CD4-positive, alpha-beta memory T cell (primary cell): Measurements from ENCODE around the gene SORCS3. TPM values are rescaled to one million over a fixed set of nuclear protein-coding genes. Genes with fewer than 3 reads are reported as not detected.

Experiments used
- CTCF ChIA-PET: fragments of 350-600 bp; sonication (Branson Sonifier 250); formaldehyde crosslinking; loops from one replicate; lab custom pipeline; 2021; ENCODE audit warnings: inconsistent platforms; ENCODE audit not compliant: partially characterized antibody; lab: Charles Lee
- POLR2A ChIA-PET: fragments of 350-600 bp; sonication (Branson Sonifier 250); formaldehyde crosslinking; loops from one replicate; lab custom pipeline; 2021; ENCODE audit not compliant: partially characterized antibody; lab: Charles Lee
- DNase-seq, 5 donors: peaks; one replicate each; pipeline versions ENCODE4 v3.0.0 to v3.0.0-alpha.2; 2020 to 2022; ENCODE audit warnings: mixed read lengths in 1 of 5
- H3K27ac ChIP-seq: one replicate; pipeline ENCODE4 v1.7.0; 2013; ENCODE audit warnings: low read depth, low read length
- H3K27me3 ChIP-seq: 2 replicates; pipeline ENCODE4 v1.7.0; 2013; ENCODE audit warnings: mild to moderate bottlenecking, low read length, moderate library complexity; ENCODE audit not compliant: insufficient read depth
- H3K36me3 ChIP-seq: 2 replicates; pipeline ENCODE4 v1.7.0; 2013; ENCODE audit warnings: mild to moderate bottlenecking, low read length, moderate library complexity; ENCODE audit not compliant: insufficient read depth
- H3K4me1 ChIP-seq: 2 replicates; pipeline ENCODE4 v1.7.0; 2013; ENCODE audit warnings: mild to moderate bottlenecking, low read length, moderate library complexity; ENCODE audit not compliant: insufficient read depth
- H3K4me3 ChIP-seq, 2 donors: one replicate each; pipeline ENCODE4 v1.7.0; 2013; ENCODE audit warnings: low read length in 2 of 2, mild to moderate bottlenecking in 1 of 2
- H3K9me3 ChIP-seq, 2 donors: one replicate each; pipeline ENCODE4 v1.7.0; 2013; ENCODE audit warnings: low read length in 2 of 2, control low read depth in 1 of 2; ENCODE audit not compliant: control insufficient read depth in 1 of 2
- H3K27ac Mint-ChIP-seq, 7 donors: one replicate each; pipeline ENCODE4 v1.8.0; 2020 to 2021; ENCODE audit warnings: mixed read lengths in 7 of 7, mild to moderate bottlenecking in 6 of 7, inconsistent platforms in 3 of 7, moderate library complexity in 3 of 7
- H3K27me3 Mint-ChIP-seq, 2 donors: one replicate each; pipeline ENCODE4 v1.8.0; 2020 to 2021; ENCODE audit warnings: mixed read lengths in 2 of 2
- H3K36me3 Mint-ChIP-seq, 2 donors: one replicate each; pipeline ENCODE4 v1.8.0; 2020 to 2021; ENCODE audit warnings: mixed read lengths in 2 of 2, inconsistent platforms in 1 of 2, mild to moderate bottlenecking in 1 of 2
- H3K4me1 Mint-ChIP-seq, 4 donors: one replicate each; pipeline ENCODE4 v1.8.0; 2020 to 2021; ENCODE audit warnings: mixed read lengths in 4 of 4, mild to moderate bottlenecking in 1 of 4
- H3K4me3 Mint-ChIP-seq, 8 donors: one replicate each; pipeline ENCODE4 v1.8.0; 2020 to 2021; ENCODE audit warnings: mixed read lengths in 8 of 8, mild to moderate bottlenecking in 7 of 8, moderate library complexity in 6 of 8, inconsistent platforms in 3 of 8
- H3K9me3 Mint-ChIP-seq, 8 donors: one replicate each; pipeline ENCODE4 v1.8.0; 2020 to 2021; ENCODE audit warnings: mixed read lengths in 8 of 8, mild to moderate bottlenecking in 5 of 8, inconsistent platforms in 3 of 8, moderate library complexity in 1 of 8
- intact Hi-C: fragments of 100-400 bp; cut with micrococcal nuclease; formaldehyde crosslinking; loops from one replicate; pipeline ENCODE4 v1.15.1; 2023
- polyA plus RNA-seq, 2 donors: library from polyadenylated mRNA; unstranded; fragments of 300-500 nt; fragmentation: Illumina TruSeq; gene quantifications; one replicate each; pipeline ENCODE4 v1.2.3, GENCODE V29; 2021
- total RNA-seq, 2 experiments: library from RNA; stranded (reverse); gene quantifications; one replicate each; pipeline ENCODE4 v1.2.3, GENCODE V29; 2021

Gene SORCS3
- total and polyA plus RNA-seq, 4 experiments from 2014 or later = 0.06 to 0.21 TPM; not detected in 2

DNA sequence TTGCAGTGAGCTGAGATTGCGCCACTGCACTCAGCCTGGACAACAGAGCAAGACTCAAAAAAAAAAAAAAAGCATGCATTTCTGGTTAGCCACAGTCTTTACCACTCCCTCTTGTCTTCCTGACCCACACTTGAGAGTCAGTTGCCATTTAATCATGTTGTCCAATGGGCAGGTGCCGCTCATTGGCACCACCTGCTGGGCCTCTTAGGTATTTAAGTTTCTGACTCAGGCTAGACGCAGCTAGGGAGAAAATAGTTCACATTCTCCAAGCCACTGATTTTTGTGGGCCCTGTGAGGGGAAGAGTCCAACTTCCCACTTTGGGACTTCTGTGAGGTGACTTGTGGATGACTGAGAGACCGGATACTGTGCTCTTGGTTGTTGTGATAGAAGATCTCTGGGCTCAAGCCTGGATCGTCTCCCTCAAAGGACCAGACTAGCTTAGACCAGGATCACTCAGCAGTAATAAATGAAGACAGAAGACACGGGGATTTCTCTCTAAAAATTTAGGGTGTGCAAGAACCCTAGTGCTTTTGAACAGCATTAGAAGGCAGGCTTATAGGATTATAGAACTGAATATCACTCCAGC lies 26.8 kb upstream of the SORCS3 start:
- intact Hi-C loops = loop anchor here (2.0 kb wide), 1 partner anchor 34 kb away; no protein-coding TSS in a partner anchor
- Mint-ChIP-seq H3K36me3 (no peaks in the 10 kb centered on the region), H3K9me3 (peaks cover 0 to 10% (median 5%) of the 10 kb centered on the region in 8 donors), H3K4me3 (peak overlapping the region in 1 of 8 donors; percentile 42), H3K27ac (no peak overlapping the region), H3K4me1 (no peaks in the 10 kb centered on the region), H3K27me3 (peaks cover 8 to 13% of the 10 kb centered on the region in 2 donors)
- peak in 4 of 5 donors; percentile 3 to 10 (median 6) for DNase-seq
- H3K27ac ChIP-seq = no peak overlapping the region
- H3K9me3 ChIP-seq = no peaks in the 10 kb centered on the region
- CTCF ChIA-PET = no interaction called here
- H3K27me3 ChIP-seq = no peaks in the 10 kb centered on the region
- no peaks in the 10 kb centered on the region for H3K36me3 ChIP-seq
- H3K4me3 ChIP-seq = no peak overlapping the region
- no peaks in the 10 kb centered on the region for H3K4me1 ChIP-seq
- POLR2A ChIA-PET = no interaction called here

DNA sequence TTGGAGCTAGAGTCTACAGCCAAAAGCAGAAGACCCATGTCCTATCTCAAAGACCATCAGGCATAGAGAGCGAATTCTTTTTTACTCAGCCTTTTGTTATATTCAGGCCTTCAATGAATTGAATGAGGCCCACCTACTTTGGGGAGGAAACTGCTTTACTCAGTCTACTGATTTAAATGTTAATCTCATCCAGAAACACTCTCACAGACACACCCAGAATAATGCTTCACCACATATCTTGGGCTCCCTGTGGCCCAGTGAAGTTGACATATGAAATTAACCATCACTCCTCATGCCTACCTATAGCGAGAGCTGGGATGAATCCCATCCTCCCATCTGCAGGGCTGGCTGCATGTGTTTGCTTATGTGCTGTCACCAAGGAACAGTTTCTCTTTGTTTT lies 26.0 kb upstream of the SORCS3 start:
- DNase-seq = no peak
- Mint-ChIP-seq H3K27me3 (peaks cover 9 to 13% of the 10 kb centered on the region in 2 donors), H3K36me3 (no peaks in the 10 kb centered on the region), H3K4me3 (no peak overlapping the region), H3K27ac (no peak overlapping the region), H3K4me1 (no peaks in the 10 kb centered on the region), H3K9me3 (peaks cover 0 to 10% (median under 1%) of the 10 kb centered on the region in 8 donors)
- Histone ChIP-seq H3K36me3 (no peaks in the 10 kb centered on the region), H3K9me3 (no peaks in the 10 kb centered on the region), H3K4me3 (no peak overlapping the region), H3K27me3 (no peaks in the 10 kb centered on the region), H3K27ac (no peak overlapping the region), H3K4me1 (no peaks in the 10 kb centered on the region)
- CTCF ChIA-PET = no interaction called here
- intact Hi-C loops = loop anchor here (2.0 kb wide), 1 partner anchor 34 kb away; no protein-coding TSS in a partner anchor
- POLR2A ChIA-PET = no interaction called here

DNA sequence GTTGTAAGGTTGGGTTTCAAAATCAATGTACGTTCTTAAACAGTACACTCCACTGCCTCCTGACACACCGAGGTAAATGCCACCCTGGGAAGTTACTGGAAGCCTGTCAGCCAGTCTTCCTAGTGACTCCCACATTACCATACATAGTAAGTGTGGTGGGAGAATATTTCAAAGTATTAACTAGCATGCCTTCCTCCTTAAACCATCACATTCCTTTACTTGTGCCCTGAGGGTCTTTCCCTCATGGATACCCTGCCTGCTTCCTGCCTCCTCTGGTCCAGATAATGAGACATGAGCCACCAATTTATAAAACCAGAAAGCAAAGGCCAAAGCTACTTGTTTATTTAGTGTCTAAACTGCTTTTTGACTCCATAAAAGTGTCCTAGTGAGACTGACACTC lies 23.3 kb upstream of the SORCS3 start:
- H3K4me3 ChIP-seq = no peak overlapping the region
- CTCF ChIA-PET = no interaction called here
- H3K4me1 ChIP-seq = no peaks in the 10 kb centered on the region
- H3K27ac ChIP-seq = no peak overlapping the region
- H3K27me3 ChIP-seq = no peaks in the 10 kb centered on the region
- H3K9me3 ChIP-seq = no peaks in the 10 kb centered on the region
- Mint-ChIP-seq H3K9me3 (peaks cover 0 to 4% (median 0%) of the 10 kb centered on the region in 8 donors), H3K36me3 (no peaks in the 10 kb centered on the region), H3K4me1 (no peaks in the 10 kb centered on the region), H3K27ac (no peak overlapping the region), H3K27me3 (peaks cover 12 to 16% of the 10 kb centered on the region in 2 donors), H3K4me3 (no peak overlapping the region)
- intact Hi-C loops = no loop called here
- no peaks in the 10 kb centered on the region for H3K36me3 ChIP-seq
- POLR2A ChIA-PET = no interaction called here
- DNase-seq = no peak

DNA sequence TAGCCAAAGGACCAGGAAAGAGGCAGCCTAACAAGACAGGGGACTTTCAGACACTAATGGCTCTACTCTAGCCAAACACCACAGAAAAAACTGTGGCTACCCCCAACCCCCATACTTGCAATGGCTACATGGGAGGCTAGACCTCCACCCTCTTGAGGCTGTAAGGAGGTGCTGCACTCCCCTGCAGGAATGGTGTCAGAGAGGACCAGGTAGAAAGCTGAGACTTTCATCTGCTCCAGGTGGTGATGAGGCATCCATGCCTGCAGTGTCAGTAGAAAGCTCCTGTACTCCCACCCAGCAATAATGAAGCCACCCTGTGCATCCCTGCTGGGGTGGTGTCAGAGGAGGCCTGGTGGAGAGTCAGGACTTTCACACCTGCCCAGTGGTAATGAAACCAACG lies 18.9 kb upstream of the SORCS3 start:
- POLR2A ChIA-PET = no interaction called here
- peaks cover 24% of the 10 kb centered on the region in 2 donors for H3K27me3 Mint-ChIP-seq
- peaks cover 4% of the 10 kb centered on the region for H3K27me3 ChIP-seq
- CTCF ChIA-PET = no interaction called here
- no peak for DNase-seq
- no peak overlapping the region for H3K4me3 ChIP-seq
- H3K27ac ChIP-seq = no peak overlapping the region
- intact Hi-C loops = no loop called here
- H3K9me3 Mint-ChIP-seq = peaks cover 0 to 5% (median 0%) of the 10 kb centered on the region in 8 donors
- no peaks in the 10 kb centered on the region for H3K36me3 ChIP-seq
- no peaks in the 10 kb centered on the region for H3K4me1 Mint-ChIP-seq
- H3K27ac Mint-ChIP-seq = no peak overlapping the region
- H3K36me3 Mint-ChIP-seq = no peaks in the 10 kb centered on the region
- no peak overlapping the region for H3K4me3 Mint-ChIP-seq
- H3K9me3 ChIP-seq = no peaks in the 10 kb centered on the region
- no peaks in the 10 kb centered on the region for H3K4me1 ChIP-seq

DNA sequence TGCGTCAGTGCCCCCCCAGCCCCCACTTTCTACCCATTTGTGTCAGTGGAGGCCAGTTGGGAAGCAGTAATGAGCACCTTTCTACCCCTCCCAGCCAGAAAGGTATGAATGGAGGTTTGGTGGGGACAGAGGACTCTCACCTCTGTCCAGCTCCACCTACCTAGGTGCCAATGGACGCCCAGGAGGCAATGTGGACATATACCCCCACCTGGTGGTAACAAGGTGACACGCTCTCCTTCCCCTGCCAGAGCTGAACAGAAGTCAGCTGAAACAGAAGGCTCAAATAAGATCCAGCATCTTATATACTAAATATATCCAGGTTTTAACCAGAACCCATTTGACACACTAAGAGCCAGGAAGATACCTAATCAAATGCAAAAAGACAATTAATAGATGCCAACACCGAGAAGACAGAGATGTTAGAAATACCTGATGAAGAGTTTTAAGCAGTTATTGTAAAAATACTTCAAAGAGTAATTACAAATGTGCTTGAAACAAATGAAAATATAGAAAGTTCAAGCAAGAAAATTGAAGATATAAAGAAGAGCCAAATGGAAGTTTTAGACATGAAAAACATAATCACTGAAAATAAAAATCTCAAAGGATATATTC lies 18.4 kb upstream of the SORCS3 start:
- intact Hi-C loops = no loop called here
- no peak overlapping the region for H3K4me3 ChIP-seq
- Mint-ChIP-seq H3K4me3 (no peak overlapping the region), H3K4me1 (no peaks in the 10 kb centered on the region), H3K9me3 (peaks cover 0 to 5% (median 0%) of the 10 kb centered on the region in 8 donors), H3K36me3 (no peaks in the 10 kb centered on the region), H3K27ac (no peak overlapping the region), H3K27me3 (peaks cover 22 to 24% of the 10 kb centered on the region in 2 donors)
- CTCF ChIA-PET = no interaction called here
- DNase-seq = peak in 1 of 5 donors; percentile 0
- no peaks in the 10 kb centered on the region for H3K9me3 ChIP-seq
- no peak overlapping the region for H3K27ac ChIP-seq
- no peaks in the 10 kb centered on the region for H3K4me1 ChIP-seq
- H3K27me3 ChIP-seq = peaks cover 4% of the 10 kb centered on the region
- POLR2A ChIA-PET = no interaction called here
- no peaks in the 10 kb centered on the region for H3K36me3 ChIP-seq

DNA sequence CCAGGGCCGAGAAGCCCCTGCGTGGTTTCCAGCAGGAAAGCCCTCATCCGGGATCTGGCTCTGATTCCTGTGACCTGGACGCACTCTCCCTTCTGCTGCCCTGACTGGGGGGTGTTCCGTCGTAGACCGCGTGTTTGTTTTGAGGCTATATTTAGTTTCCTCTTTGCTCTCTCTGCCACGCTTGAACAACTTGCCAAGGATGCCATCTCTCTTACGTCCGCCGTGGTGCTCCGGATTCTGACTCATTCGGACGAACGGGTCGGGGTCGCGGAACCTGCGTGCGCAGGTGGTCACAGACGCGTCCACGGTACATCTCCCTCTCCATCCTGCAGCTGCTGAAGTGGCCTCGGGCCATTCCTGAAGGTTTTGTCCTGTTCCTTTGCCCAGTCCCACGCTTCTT lies 10.4 kb upstream of the SORCS3 start:
- peaks cover 0 to 5% (median 0%) of the 10 kb centered on the region in 8 donors for H3K9me3 Mint-ChIP-seq
- H3K4me1 Mint-ChIP-seq = no peaks in the 10 kb centered on the region
- DNase-seq = no peak
- peaks cover 4% of the 10 kb centered on the region for H3K27me3 ChIP-seq
- no peaks in the 10 kb centered on the region for H3K9me3 ChIP-seq
- H3K36me3 Mint-ChIP-seq = no peaks in the 10 kb centered on the region
- no peak overlapping the region for H3K4me3 Mint-ChIP-seq
- no peaks in the 10 kb centered on the region for H3K36me3 ChIP-seq
- H3K27ac Mint-ChIP-seq = no peak overlapping the region
- intact Hi-C loops = no loop called here
- no peak overlapping the region for H3K27ac ChIP-seq
- H3K27me3 Mint-ChIP-seq = peaks cover 21 to 35% of the 10 kb centered on the region in 2 donors
- ChIA-PET POLR2A (no interaction called here), CTCF (no interaction called here)
- H3K4me3 ChIP-seq = no peak overlapping the region
- no peaks in the 10 kb centered on the region for H3K4me1 ChIP-seq

DNA sequence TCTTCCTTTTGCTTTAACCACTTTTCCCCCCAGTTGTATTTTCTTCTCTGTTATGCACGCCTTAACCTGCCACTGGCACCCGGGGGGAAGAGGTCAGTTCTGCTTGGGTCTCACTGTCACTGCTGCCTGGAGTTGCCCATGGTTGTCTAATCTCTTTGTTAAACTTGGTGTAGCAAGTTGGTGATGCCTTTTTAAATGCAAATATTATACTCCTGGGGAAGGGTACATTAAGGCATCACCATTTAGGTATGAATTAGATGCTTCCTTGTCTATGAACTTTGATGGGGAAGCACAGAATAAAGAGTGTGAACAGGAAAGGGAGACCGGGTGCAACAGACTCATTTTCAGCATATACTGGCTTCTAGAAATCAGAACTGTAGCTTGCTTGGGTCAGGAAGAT lies 9.1 kb upstream of the SORCS3 start:
- Mint-ChIP-seq H3K9me3 (peaks cover 0 to 1% (median 0%) of the 10 kb centered on the region in 8 donors), H3K27me3 (peaks cover 25 to 37% of the 10 kb centered on the region in 2 donors), H3K4me1 (no peaks in the 10 kb centered on the region), H3K27ac (no peak overlapping the region), H3K36me3 (no peaks in the 10 kb centered on the region), H3K4me3 (no peak overlapping the region)
- Histone ChIP-seq H3K27me3 (no peaks in the 10 kb centered on the region), H3K36me3 (no peaks in the 10 kb centered on the region), H3K4me3 (no peak overlapping the region), H3K9me3 (no peaks in the 10 kb centered on the region), H3K4me1 (no peaks in the 10 kb centered on the region), H3K27ac (no peak overlapping the region)
- CTCF ChIA-PET = no interaction called here
- POLR2A ChIA-PET = no interaction called here
- intact Hi-C loops = no loop called here
- DNase-seq = no peak
